Tibial nerve (tissue), 3 donors: ENCODE data around the gene NID1.

Source experiments
- POLR2A ChIP-seq, 2 donors: fragments of 450-650 bp; IDR thresholded peaks; one replicate each; pipeline ENCODE4 v1.6.1; 2017; ENCODE audit warnings: antibody characterized with exemption in 2 of 2, mild to moderate bottlenecking in 2 of 2, moderate library complexity in 2 of 2
- TF ChIP-seq, protein P1 (sequence below), 5 experiments: fragments of 200-600 bp in 3 of 5; fragments of 450-650 bp in 2 of 5; sonication (generic) in 3 of 5; IDR thresholded peaks; one replicate each; pipeline ENCODE4 v1.5.1; 2016 to 2019; ENCODE audit warnings: antibody characterized with exemption in 5 of 5, mild to moderate bottlenecking in 3 of 5, moderate library complexity in 2 of 5

DNA sequence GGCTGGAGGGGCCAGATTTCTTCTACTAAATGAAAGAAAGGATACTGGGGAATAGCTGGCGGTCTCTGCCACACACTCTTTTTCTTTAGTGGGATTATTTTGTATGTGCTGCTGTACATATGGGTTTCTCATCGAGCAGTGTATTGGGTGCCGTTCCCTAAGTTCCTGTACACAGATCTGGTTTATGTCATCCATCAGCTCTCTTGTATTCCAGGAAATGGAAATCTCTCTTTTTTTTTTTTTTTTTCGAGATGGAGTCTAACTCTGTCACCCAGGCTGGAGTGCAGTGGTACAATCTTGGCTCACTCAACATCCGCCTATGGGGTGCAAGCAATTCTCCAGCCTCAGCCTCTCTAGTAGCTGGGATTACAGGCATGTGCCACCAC, 27.0 kb upstream of the NID1 start:
- TF ChIP-seq, protein P1, sequence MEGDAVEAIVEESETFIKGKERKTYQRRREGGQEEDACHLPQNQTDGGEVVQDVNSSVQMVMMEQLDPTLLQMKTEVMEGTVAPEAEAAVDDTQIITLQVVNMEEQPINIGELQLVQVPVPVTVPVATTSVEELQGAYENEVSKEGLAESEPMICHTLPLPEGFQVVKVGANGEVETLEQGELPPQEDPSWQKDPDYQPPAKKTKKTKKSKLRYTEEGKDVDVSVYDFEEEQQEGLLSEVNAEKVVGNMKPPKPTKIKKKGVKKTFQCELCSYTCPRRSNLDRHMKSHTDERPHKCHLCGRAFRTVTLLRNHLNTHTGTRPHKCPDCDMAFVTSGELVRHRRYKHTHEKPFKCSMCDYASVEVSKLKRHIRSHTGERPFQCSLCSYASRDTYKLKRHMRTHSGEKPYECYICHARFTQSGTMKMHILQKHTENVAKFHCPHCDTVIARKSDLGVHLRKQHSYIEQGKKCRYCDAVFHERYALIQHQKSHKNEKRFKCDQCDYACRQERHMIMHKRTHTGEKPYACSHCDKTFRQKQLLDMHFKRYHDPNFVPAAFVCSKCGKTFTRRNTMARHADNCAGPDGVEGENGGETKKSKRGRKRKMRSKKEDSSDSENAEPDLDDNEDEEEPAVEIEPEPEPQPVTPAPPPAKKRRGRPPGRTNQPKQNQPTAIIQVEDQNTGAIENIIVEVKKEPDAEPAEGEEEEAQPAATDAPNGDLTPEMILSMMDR (IDR thresholded peaks at IDR 0.05), result no peak
- TF ChIP-seq POLR2A (IDR thresholded peaks at IDR 0.05), result no peak
